IPS-18c (cell line): ENCODE data around the gene KCNH5.

Experiments
- H3K4me3 ChIP-seq: 2 replicates; pipeline ENCODE4 v1.7.0; 2013; ENCODE audit warnings: low read depth, mild to moderate bottlenecking, low read length, moderate library complexity; ENCODE audit not compliant: insufficient read depth
- H3K9me3 ChIP-seq: one replicate; pipeline ENCODE4 v1.6.1; 2013; ENCODE audit warnings: mild to moderate bottlenecking, low read length, moderate library complexity; ENCODE audit not compliant: control insufficient read depth, insufficient read depth

The KCNH5 gene

GRCh38 chr14:62736048-62737043 lies 308.9 kb downstream of the KCNH5 start:
- Histone ChIP-seq H3K4me3 (no peak overlapping the region), H3K9me3 (no peaks in the 10 kb centered on the region)

GRCh38 chr14:62734831-62735230 lies 310.4 kb downstream of the KCNH5 start:
- no peak overlapping the region for H3K4me3 ChIP-seq
- H3K9me3 ChIP-seq = no peaks in the 10 kb centered on the region

- no peaks in the 10 kb centered on the region for H3K9me3 ChIP-seq
- no peak overlapping the region for H3K4me3 ChIP-seq
Measured at GRCh38 chr14:62722406-62722805, 322.9 kb downstream of the KCNH5 start.

- H3K4me3 ChIP-seq = no peak overlapping the region
- H3K9me3 ChIP-seq = no peaks in the 10 kb centered on the region
Measured at GRCh38 chr14:62718629-62719028, 326.6 kb downstream of the KCNH5 start.

- no peak overlapping the region for H3K4me3 ChIP-seq
- H3K9me3 ChIP-seq = no peaks in the 10 kb centered on the region
Measured at GRCh38 chr14:62711351-62712023, 333.8 kb downstream of the KCNH5 start.

- no peaks in the 10 kb centered on the region for H3K9me3 ChIP-seq
- H3K4me3 ChIP-seq = no peak overlapping the region
Measured at GRCh38 chr14:62710811-62711210, 334.4 kb downstream of the KCNH5 start.

GRCh38 chr14:62709773-62710172 lies 335.5 kb downstream of the KCNH5 start:
- H3K9me3 ChIP-seq = no peaks in the 10 kb centered on the region
- H3K4me3 ChIP-seq = no peak overlapping the region

- Histone ChIP-seq H3K9me3 (no peaks in the 10 kb centered on the region), H3K4me3 (no peak overlapping the region)
Measured at GRCh38 chr14:62706217-62706616, 339.0 kb downstream of the KCNH5 start.

- H3K4me3 ChIP-seq = no peak overlapping the region
- H3K9me3 ChIP-seq = no peaks in the 10 kb centered on the region
Measured at GRCh38 chr14:62697461-62697860, 347.8 kb downstream of the KCNH5 start.

GRCh38 chr14:62696929-62697328 lies 348.3 kb downstream of the KCNH5 start:
- no peak overlapping the region for H3K4me3 ChIP-seq
- H3K9me3 ChIP-seq = no peaks in the 10 kb centered on the region

- Histone ChIP-seq H3K4me3 (no peak overlapping the region), H3K9me3 (no peaks in the 10 kb centered on the region)
Measured at GRCh38 chr14:62696331-62696924, 348.8 kb downstream of the KCNH5 start.

GRCh38 chr14:62694075-62694474 lies 351.2 kb downstream of the KCNH5 start:
- H3K9me3 ChIP-seq = no peaks in the 10 kb centered on the region
- no peak overlapping the region for H3K4me3 ChIP-seq

- Histone ChIP-seq H3K9me3 (no peaks in the 10 kb centered on the region), H3K4me3 (no peak overlapping the region)
Measured at GRCh38 chr14:62692490-62693106, 352.7 kb downstream of the KCNH5 start.

- Histone ChIP-seq H3K9me3 (no peaks in the 10 kb centered on the region), H3K4me3 (no peak overlapping the region)
Measured at GRCh38 chr14:62691647-62692489, 353.4 kb downstream of the KCNH5 start.

- no peaks in the 10 kb centered on the region for H3K9me3 ChIP-seq
- H3K4me3 ChIP-seq = no peak overlapping the region
Measured at GRCh38 chr14:62689733-62690132, 355.5 kb downstream of the KCNH5 start.

- Histone ChIP-seq H3K9me3 (no peaks in the 10 kb centered on the region), H3K4me3 (no peak overlapping the region)
Measured at GRCh38 chr14:62687818-62688217, 357.4 kb downstream of the KCNH5 start.

- H3K4me3 ChIP-seq = no peak overlapping the region
- no peaks in the 10 kb centered on the region for H3K9me3 ChIP-seq
Measured at GRCh38 chr14:62684376-62684775, 360.9 kb downstream of the KCNH5 start.
